Sigmoid colon (tissue), 7 donors: Measurements from ENCODE around the gene NPL. TPM values are rescaled to one million over a fixed set of nuclear protein-coding genes. Genes with fewer than 3 reads are reported as not detected.

Experiments used
- DNase-seq: peaks from one replicate; pipeline ENCODE4 v3.0.0-alpha.2; 2019
- H3K27ac ChIP-seq, 4 donors: fragments of 200-600 bp; sonication (generic); one replicate each; pipeline ENCODE4 v1.5.1; 2016 to 2019; ENCODE audit warnings: mild to moderate bottlenecking in 1 of 4
- H3K27me3 ChIP-seq, 3 donors: fragments of 200-600 bp; sonication (generic); one replicate each; pipeline ENCODE4 v1.5.1; 2019; ENCODE audit warnings: mild to moderate bottlenecking in 1 of 3
- H3K36me3 ChIP-seq, 4 donors: fragments of 200-600 bp; sonication (generic); one replicate each; pipeline ENCODE4 v1.5.1; 2016 to 2019
- H3K4me1 ChIP-seq, 4 donors: fragments of 200-600 bp; sonication (generic); one replicate each; pipeline ENCODE4 v1.5.1; 2017 to 2019
- H3K4me3 ChIP-seq, 4 donors: fragments of 200-600 bp; sonication (generic); one replicate each; pipeline ENCODE4 v1.5.1; 2017 to 2019; ENCODE audit warnings: mild to moderate bottlenecking in 2 of 4, moderate library complexity in 1 of 4
- H3K9me3 ChIP-seq, 4 donors: fragments of 200-600 bp in 3 of 4; sonication (generic) in 3 of 4; one replicate each; pipeline versions ENCODE4 v1.5.1 to v1.6.1; 2013 to 2019
- CTCF ChIP-seq, 4 experiments: fragments of 450-650 bp in 3 of 4; fragments of 200-600 bp in 1 of 4; IDR thresholded peaks; one replicate each; pipeline ENCODE4 v1.5.1; 2016 to 2019; ENCODE audit warnings: antibody characterized with exemption in 4 of 4, mild to moderate bottlenecking in 3 of 4, moderate library complexity in 2 of 4
- EP300 ChIP-seq, 4 donors: sonication (generic); formaldehyde crosslinking; IDR thresholded peaks; one replicate each; pipeline ENCODE4 v1.6.1; 2017; ENCODE audit warnings: antibody characterized with exemption in 4 of 4
- POLR2A ChIP-seq, 2 donors: fragments of 450-650 bp; IDR thresholded peaks; one replicate each; pipeline ENCODE4 v1.6.1; 2016; ENCODE audit warnings: antibody characterized with exemption in 2 of 2, mild to moderate bottlenecking in 2 of 2, moderate library complexity in 2 of 2
- POLR2AphosphoS5 ChIP-seq, 4 donors: sonication (generic); formaldehyde crosslinking; IDR thresholded peaks; one replicate each; pipeline ENCODE4 v1.6.1; 2017; ENCODE audit warnings: antibody characterized with exemption in 4 of 4
- WGBS, 2 donors: extraction: QIAGEN DNeasy Blood & Tissue Kit; methylation state at CpG; one replicate each; pipeline ENCODE4 v1.1.7; 2013; 5-methylcytosine and 5-hydroxymethylcytosine counted together
- intact Hi-C: fragments of 100-400 bp; cut with DNase I; formaldehyde crosslinking; loops from one replicate; pipeline ENCODE4 v1.15.1; 2023
- polyA plus RNA-seq, 3 donors: library from polyadenylated mRNA; stranded (reverse); fragments of 200-250 nt; gene quantifications; one replicate each; pipeline ENCODE4 v1.2.3, GENCODE V29; 2013
- total RNA-seq, 4 donors: library from RNA; depleted of rRNA; stranded (reverse); fragments of >200 nt; gene quantifications; one replicate each; pipeline ENCODE4 v1.1.0, GENCODE V29; 2016
- donor health status: healthy with polysubstance abuse.
- donor health status: Bipolar disorder and iron deficiency.
- donor health status: healthy.

NPL gene
- total and polyA plus RNA-seq, 7 donors, result 7.2 to 19.9 (median 12.5) TPM

DNA sequence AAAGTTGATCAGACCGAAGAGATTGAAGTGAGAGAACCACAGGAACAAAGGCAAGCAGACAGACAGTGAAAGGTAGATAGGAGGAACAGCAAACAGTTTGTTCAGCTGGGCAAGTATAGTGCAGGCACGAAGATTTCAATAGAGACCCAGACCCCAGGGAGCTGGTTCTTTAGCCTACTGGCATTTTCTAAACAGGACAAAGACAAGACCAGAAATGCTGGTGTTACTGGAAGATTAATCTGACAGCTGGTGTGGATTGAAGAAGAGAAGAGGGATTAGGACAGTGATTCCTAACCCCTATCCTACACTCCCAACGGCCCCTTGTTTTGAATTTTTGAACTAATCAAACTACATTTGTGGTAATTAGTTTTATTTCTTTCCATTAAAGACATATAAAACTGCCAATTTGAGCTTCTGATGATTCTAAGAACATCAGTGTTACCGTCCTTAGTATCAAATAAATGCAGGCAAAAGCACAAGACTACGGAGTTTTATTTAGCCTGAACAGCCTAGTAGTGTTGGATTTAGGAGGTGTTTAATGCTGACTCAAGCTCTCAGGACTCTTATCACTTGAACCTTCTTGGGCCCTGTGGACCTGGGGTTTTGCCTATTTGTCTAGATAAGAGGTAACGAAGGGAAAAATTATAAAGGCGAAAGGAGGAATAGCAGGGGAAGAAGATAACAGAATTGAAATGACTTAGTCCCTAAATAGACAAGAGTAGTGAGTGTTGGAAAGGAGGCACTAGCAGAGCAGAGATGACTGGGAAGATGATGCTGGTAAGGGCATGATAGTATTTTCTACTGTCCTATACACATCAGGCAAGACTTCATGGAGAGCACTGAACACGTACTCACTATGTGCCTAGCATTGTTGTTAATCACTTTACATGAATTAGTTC, 2.0 kb downstream of the NPL start:
- WGBS, 2 donors, result 86 to 87% methylated on average over 8 of the region's 8 CpGs
- H3K36me3 ChIP-seq, result peaks cover 0 to 8% (median 0%) of the 10 kb centered on the region in 4 donors
- TF ChIP-seq POLR2AphosphoS5 (IDR thresholded peaks at IDR 0.05) (no peak), CTCF (IDR thresholded peaks at IDR 0.05) (no peak)
- H3K27ac ChIP-seq, result no peak overlapping the region
- H3K4me1 ChIP-seq, result peaks cover 0 to 14% (median 7%) of the 10 kb centered on the region in 4 donors
- DNase-seq, result no peak
- H3K9me3 ChIP-seq, result no peaks in the 10 kb centered on the region
- no peaks in the 10 kb centered on the region for H3K27me3 ChIP-seq
- intact Hi-C loops, result no loop called here
- no peak overlapping the region for H3K4me3 ChIP-seq

DNA sequence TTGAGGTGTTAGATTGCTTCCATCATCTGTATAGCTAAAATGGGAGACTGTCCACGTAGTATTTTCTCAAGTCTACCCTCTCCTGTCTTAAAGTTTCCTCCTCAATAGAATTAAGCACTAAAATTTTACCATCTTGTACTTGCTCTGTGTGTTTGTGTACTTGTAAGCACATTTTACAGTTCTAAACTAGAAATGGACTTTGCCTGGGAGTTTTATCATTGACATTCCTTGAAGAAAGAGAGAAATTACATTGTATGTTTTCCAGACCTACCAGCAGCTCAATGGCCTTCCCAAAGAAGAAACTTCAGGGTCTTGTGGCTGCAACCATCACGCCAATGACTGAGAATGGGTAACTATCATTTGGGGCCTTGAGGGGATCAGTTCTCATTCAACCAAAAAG, 4.5 kb downstream of the NPL start:
- no peak for DNase-seq
- Histone ChIP-seq H3K36me3 (peaks cover 0 to 8% (median 0%) of the 10 kb centered on the region in 4 donors), H3K4me3 (no peak overlapping the region), H3K4me1 (peaks cover 0 to 9% (median 4%) of the 10 kb centered on the region in 4 donors), H3K27me3 (no peaks in the 10 kb centered on the region), H3K9me3 (no peaks in the 10 kb centered on the region), H3K27ac (peak overlapping the region in 2 of 4 donors; percentile 9 to 31)
- WGBS, 2 donors, result 67 to 84% methylated on average over 2 of the region's 2 CpGs
- intact Hi-C loops, result no loop called here
- TF ChIP-seq POLR2AphosphoS5 (IDR thresholded peaks at IDR 0.05) (no peak), CTCF (IDR thresholded peaks at IDR 0.05) (no peak), EP300 (IDR thresholded peaks at IDR 0.05) (no peak), POLR2A (IDR thresholded peaks at IDR 0.05) (no peak)

DNA sequence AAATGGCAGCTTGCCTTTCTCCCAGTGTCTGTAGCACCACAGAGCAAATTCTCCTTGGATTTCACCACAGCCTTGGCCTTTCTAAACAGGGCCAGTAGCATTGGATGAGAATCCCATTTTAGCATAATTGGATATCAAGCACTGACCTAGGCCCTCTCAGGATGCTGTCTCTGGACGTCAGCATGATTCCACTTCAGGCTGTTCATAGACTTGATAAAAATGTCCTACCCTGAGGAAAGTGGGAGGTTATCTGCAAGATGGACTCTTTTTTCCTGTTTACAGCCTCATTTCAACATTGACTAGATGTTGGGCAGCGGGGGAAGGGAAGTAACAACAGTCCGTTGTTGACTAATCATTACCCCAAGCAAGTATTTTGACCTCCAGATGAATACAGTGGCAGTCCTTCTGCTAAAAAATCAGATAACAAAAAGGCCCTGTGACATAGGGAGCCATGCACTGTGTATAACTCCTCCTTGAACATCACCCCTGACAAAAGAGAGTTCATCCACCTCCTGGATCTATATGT, 5.2 kb downstream of the NPL start:
- intact Hi-C loops, result no loop called here
- H3K9me3 ChIP-seq, result no peaks in the 10 kb centered on the region
- peaks cover 0 to 8% (median 0%) of the 10 kb centered on the region in 4 donors for H3K36me3 ChIP-seq
- peak overlapping the region in 2 of 4 donors; percentile 9 to 31 for H3K27ac ChIP-seq
- H3K4me1 ChIP-seq, result peaks cover 0 to 7% (median 3%) of the 10 kb centered on the region in 4 donors
- no peaks in the 10 kb centered on the region for H3K27me3 ChIP-seq
- no peak overlapping the region for H3K4me3 ChIP-seq
- TF ChIP-seq POLR2A (IDR thresholded peaks at IDR 0.05) (no peak), POLR2AphosphoS5 (IDR thresholded peaks at IDR 0.05) (no peak), EP300 (IDR thresholded peaks at IDR 0.05) (no peak), CTCF (IDR thresholded peaks at IDR 0.05) (no peak)
- WGBS, 2 donors, result 90 to 94% methylated on average over 3 of the region's 3 CpGs
- no peak for DNase-seq

DNA sequence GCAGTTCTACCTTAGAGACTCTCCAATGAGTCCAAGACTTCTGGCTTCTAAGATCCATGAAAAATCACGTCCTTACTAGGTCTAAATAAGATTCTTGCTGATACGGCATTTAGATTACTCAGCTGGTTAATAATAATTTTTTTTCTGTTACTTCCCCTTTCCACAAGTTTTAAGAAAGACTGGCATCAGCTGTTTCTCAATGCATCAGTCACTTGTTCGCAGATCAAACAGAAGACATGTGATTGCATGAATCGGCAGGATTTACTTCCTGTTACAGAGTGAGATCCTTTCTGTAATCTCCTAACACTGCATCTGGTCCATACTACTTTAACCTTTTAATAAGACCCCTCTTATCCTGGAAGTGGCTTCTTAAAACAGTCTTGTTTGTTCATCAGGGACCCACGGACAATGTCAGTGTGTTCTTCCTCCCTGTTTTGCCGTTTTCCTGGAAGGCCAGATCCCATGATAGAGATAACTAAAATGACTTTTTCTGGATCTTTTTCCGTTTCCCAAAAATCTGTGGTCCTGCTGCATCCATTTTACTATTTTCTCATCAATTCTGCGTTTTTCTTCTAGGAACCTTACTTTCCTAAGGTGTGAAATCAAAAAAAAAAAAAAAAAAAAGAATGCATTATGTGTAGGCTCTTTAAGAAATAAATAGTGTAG, 6.1 kb downstream of the NPL start:
- intact Hi-C loops, result no loop called here
- DNase-seq, result no peak
- 51 to 60% methylated on average over 8 of the region's 8 CpGs for WGBS, 2 donors
- no peaks in the 10 kb centered on the region for H3K9me3 ChIP-seq
- peak in 1 of 4 donors; percentile 13 for TF ChIP-seq POLR2AphosphoS5 (IDR thresholded peaks at IDR 0.05)
- TF ChIP-seq EP300 (IDR thresholded peaks at IDR 0.05), result no peak
- peaks cover 0 to 8% (median 0%) of the 10 kb centered on the region in 4 donors for H3K36me3 ChIP-seq
- H3K27me3 ChIP-seq, result no peaks in the 10 kb centered on the region
- H3K27ac ChIP-seq, result peak overlapping the region in 1 of 4 donors; percentile 42
- H3K4me3 ChIP-seq, result no peak overlapping the region
- no peaks in the 10 kb centered on the region for H3K4me1 ChIP-seq
